Measurements from ENCODE around the gene COL11A1. TPM values are rescaled to one million over a fixed set of nuclear protein-coding genes. Genes with fewer than 3 reads are reported as not detected.

Gene COL11A1
- total and polyA plus RNA-seq, 2 of the 13 experiments (the other 11 are each of a cell fraction or from before 2014, with no cell fraction given): not detected

- no peak for TF ChIP-seq ZBTB40 (IDR thresholded peaks at IDR 0.05)
- TF ChIP-seq ZBTB40 (CRISPR knock-in tag; IDR thresholded peaks at IDR 0.05): no peak
- TF ChIP-seq ZNF543 (CRISPR knock-in tag; IDR thresholded peaks at IDR 0.05): no peak
- TF ChIP-seq ZNF326 (CRISPR knock-in tag; IDR thresholded peaks at IDR 0.05; ENCODE audit: borderline replicate concordance): no peak
- no peak for TF ChIP-seq REXO4 (CRISPR knock-in tag; IDR thresholded peaks at IDR 0.05; ENCODE audit: borderline replicate concordance)
- no peak for TF ChIP-seq HOXA3 (CRISPR knock-in tag; IDR thresholded peaks at IDR 0.05)
- TF ChIP-seq EP300 (IDR thresholded peaks at IDR 0.05; ENCODE audit: low read depth in 2 of 2, low read length in 2 of 2): no peak
- no peak for TF ChIP-seq EP300 (CRISPR knock-in tag; IDR thresholded peaks at IDR 0.05; ENCODE audit: borderline replicate concordance)
- TF ChIP-seq ZNF383 (CRISPR knock-in tag; IDR thresholded peaks at IDR 0.05; ENCODE audit: borderline replicate concordance): no peak
- TF ChIP-seq SMC3 (IDR thresholded peaks at IDR 0.05; ENCODE audit: low read length): peak; percentile 24; the same call in 1 of the 2 replicates
- no peak for TF ChIP-seq MIER2 (CRISPR knock-in tag; IDR thresholded peaks at IDR 0.05)
- TF ChIP-seq, protein P1, sequence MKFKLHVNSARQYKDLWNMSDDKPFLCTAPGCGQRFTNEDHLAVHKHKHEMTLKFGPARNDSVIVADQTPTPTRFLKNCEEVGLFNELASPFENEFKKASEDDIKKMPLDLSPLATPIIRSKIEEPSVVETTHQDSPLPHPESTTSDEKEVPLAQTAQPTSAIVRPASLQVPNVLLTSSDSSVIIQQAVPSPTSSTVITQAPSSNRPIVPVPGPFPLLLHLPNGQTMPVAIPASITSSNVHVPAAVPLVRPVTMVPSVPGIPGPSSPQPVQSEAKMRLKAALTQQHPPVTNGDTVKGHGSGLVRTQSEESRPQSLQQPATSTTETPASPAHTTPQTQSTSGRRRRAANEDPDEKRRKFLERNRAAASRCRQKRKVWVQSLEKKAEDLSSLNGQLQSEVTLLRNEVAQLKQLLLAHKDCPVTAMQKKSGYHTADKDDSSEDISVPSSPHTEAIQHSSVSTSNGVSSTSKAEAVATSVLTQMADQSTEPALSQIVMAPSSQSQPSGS (CRISPR knock-in tag; IDR thresholded peaks at IDR 0.05): no peak
- TF ChIP-seq KLF6 (CRISPR knock-in tag; IDR thresholded peaks at IDR 0.05): no peak
- no peak for TF ChIP-seq STAT6 (CRISPR knock-in tag; IDR thresholded peaks at IDR 0.05; ENCODE audit: borderline replicate concordance)
- no peak for TF ChIP-seq SCMH1 (CRISPR knock-in tag; IDR thresholded peaks at IDR 0.05; ENCODE audit: borderline replicate concordance)
- TF ChIP-seq ZNF549 (CRISPR knock-in tag; IDR thresholded peaks at IDR 0.05): no peak
These were observed 137.7 kb downstream of the COL11A1 start (continued) for GRCh38 chr1:102970496-102971078.
